Prostate gland (tissue), 2 donors: Measurements from ENCODE around the gene HBS1L.

Experiments used
- POLR2AphosphoS5 ChIP-seq: sonication (generic); formaldehyde crosslinking; IDR thresholded peaks from one replicate; pipeline ENCODE4 v1.6.1; 2017; ENCODE audit warnings: antibody characterized with exemption
- TF ChIP-seq, protein P1 (sequence below), 4 experiments: fragments of 200-600 bp in 2 of 4; fragments of 450-650 bp in 2 of 4; sonication (generic) in 2 of 4; IDR thresholded peaks; 1 replicate in 3 of 4; 2 replicates in 1 of 4; pipeline ENCODE4 v1.5.1; 2016 to 2019; ENCODE audit warnings: antibody characterized with exemption in 4 of 4, mild to moderate bottlenecking in 2 of 4, moderate library complexity in 2 of 4

DNA sequence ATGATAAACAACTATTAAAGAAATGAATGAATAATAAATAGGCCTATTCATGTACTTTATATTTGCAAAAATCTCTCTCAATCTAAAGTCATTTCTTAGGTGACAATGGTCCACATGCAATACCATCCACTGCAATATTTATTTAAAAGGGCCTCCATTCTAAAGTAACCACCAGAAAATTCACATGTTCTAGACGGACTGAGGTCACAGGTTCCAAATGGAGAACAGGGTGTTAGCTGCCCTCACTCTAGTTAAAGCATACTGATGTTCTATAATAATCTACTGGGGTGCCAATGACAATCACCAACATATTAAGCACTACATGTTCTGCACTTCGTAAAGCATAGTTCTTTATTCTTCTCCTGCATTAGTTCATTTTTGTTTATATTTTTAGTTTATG is 1.2 kb downstream of the HBS1L start:
- TF ChIP-seq, protein P1, sequence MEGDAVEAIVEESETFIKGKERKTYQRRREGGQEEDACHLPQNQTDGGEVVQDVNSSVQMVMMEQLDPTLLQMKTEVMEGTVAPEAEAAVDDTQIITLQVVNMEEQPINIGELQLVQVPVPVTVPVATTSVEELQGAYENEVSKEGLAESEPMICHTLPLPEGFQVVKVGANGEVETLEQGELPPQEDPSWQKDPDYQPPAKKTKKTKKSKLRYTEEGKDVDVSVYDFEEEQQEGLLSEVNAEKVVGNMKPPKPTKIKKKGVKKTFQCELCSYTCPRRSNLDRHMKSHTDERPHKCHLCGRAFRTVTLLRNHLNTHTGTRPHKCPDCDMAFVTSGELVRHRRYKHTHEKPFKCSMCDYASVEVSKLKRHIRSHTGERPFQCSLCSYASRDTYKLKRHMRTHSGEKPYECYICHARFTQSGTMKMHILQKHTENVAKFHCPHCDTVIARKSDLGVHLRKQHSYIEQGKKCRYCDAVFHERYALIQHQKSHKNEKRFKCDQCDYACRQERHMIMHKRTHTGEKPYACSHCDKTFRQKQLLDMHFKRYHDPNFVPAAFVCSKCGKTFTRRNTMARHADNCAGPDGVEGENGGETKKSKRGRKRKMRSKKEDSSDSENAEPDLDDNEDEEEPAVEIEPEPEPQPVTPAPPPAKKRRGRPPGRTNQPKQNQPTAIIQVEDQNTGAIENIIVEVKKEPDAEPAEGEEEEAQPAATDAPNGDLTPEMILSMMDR (IDR thresholded peaks at IDR 0.05) = no peak
- no peak for TF ChIP-seq POLR2AphosphoS5
